Caco-2 (cell line): ENCODE data around the gene ELF3. TPM values are rescaled to one million over a fixed set of nuclear protein-coding genes. Genes with fewer than 3 reads are reported as not detected.

Experiments
- microRNA-seq: library from miRNA; unstranded; fragments of <30 nt; microRNA quantifications from one replicate; pipeline ENCODE4 v1.2.0, GENCODE V29; 2022
- total RNA-seq: library from RNA; stranded (reverse); gene quantifications from 2 replicates; pipeline ENCODE4 v1.2.3, GENCODE V29; 2022

Gene ELF3
- total RNA-seq, 1 experiment from 2014 or later = 116 TPM

Small RNA genes lying within 50 kb of the gene (microRNA-seq; reads per million reads assigned to microRNA genes)
- not detected for gene MIR6740

Other genes starting within 250 kb of the ELF3 start
- gene IPO9, start 181.4 kb upstream of the ELF3 start, total RNA-seq = 95.1 and 107 TPM in 2 replicates
- gene SHISA4, start 121.7 kb upstream of the ELF3 start, total RNA-seq = 1.7 and 3.0 TPM in 2 replicates
- gene LMOD1, start 64.0 kb upstream of the ELF3 start, total RNA-seq = 0.11 TPM in 1 of 2 replicates, not detected in the other
- gene TIMM17A, start 55.1 kb upstream of the ELF3 start, total RNA-seq = 63.7 and 64.1 TPM in 2 replicates
- 75.9 and 83.0 TPM in 2 replicates for gene RNPEP, start 27.9 kb upstream of the ELF3 start, total RNA-seq
- gene GPR37L1, start 112.3 kb downstream of the ELF3 start, total RNA-seq = 0.07 TPM in 2 replicates
- gene ARL8A, start 134.2 kb downstream of the ELF3 start, total RNA-seq = 25.0 and 27.8 TPM in 2 replicates
- gene PTPN7, start 150.0 kb downstream of the ELF3 start, total RNA-seq = not detected in 2 replicates
- gene LGR6, start 183.2 kb downstream of the ELF3 start, total RNA-seq = 0.36 TPM in 1 of 2 replicates, not detected in the other